NCI-H460 (cell line): ENCODE results near the gene CDT1. TPM values are rescaled to one million over a fixed set of nuclear protein-coding genes. Genes with fewer than 3 reads are reported as not detected.
"Not testable (repeated sequence)": the region's sequence is repeated elsewhere in the genome, so short reads cannot be mapped to it uniquely, and the experiment has no call there.

ENCODE experiments used
- DNase-seq: peaks from one replicate; pipeline ENCODE4 v3.0.0-alpha.2; 2016; ENCODE audit warnings: low read depth; ENCODE audit errors: extremely low read depth
- total RNA-seq: library from RNA; depleted of rRNA; stranded (reverse); fragments of >200 nt; shearing (Covaris generic); gene quantifications from 2 replicates; pipeline ENCODE4 v1.2.3, GENCODE V29; 2014

Gene CDT1
- total RNA-seq, 1 experiment from 2014 or later = 12.5 TPM

- DNase-seq = no peak
These were observed 35.4 kb upstream of the CDT1 start for GRCh38 chr16:88768071-88768783.

GRCh38 chr16:88769617-88770460, 33.8 kb upstream of the CDT1 start:
- no peak for DNase-seq

- no peak for DNase-seq
These were observed 32.9 kb upstream of the CDT1 start for GRCh38 chr16:88770461-88771293.

- no peak for DNase-seq
These were observed 32.3 kb upstream of the CDT1 start for GRCh38 chr16:88771294-88771772.

- DNase-seq = not testable (repeated sequence)
These were observed 31.8 kb upstream of the CDT1 start for GRCh38 chr16:88771781-88772180.

GRCh38 chr16:88772871-88773811, 30.4 kb upstream of the CDT1 start:
- no peak for DNase-seq

- no peak for DNase-seq
These were observed 29.7 kb upstream of the CDT1 start for GRCh38 chr16:88773812-88774291.

GRCh38 chr16:88774544-88775393, 28.8 kb upstream of the CDT1 start:
- no peak for DNase-seq

GRCh38 chr16:88775825-88776224, 27.8 kb upstream of the CDT1 start:
- no peak for DNase-seq

- DNase-seq = no peak
These were observed 25.9 kb upstream of the CDT1 start for GRCh38 chr16:88777471-88778270.

- no peak for DNase-seq
These were observed 25.4 kb upstream of the CDT1 start for GRCh38 chr16:88778271-88778525.

- DNase-seq = no peak
These were observed 25.0 kb upstream of the CDT1 start for GRCh38 chr16:88778541-88779065.

GRCh38 chr16:88779406-88780141, 24.0 kb upstream of the CDT1 start:
- no peak for DNase-seq

GRCh38 chr16:88780142-88781062, 23.2 kb upstream of the CDT1 start:
- DNase-seq = no peak

- DNase-seq = no peak
These were observed 22.2 kb upstream of the CDT1 start for GRCh38 chr16:88781140-88782077.
